Measurements from ENCODE around the gene CASK.
"Not testable (repeated sequence)": the region's sequence is repeated elsewhere in the genome, so short reads cannot be mapped to it uniquely, and the experiment has no call there.

The CASK gene

GRCh38 chrX:41728125-41728524, 195.2 kb downstream of the CASK start:
- no peak for DNase-seq

GRCh38 chrX:41723826-41724225, 199.5 kb downstream of the CASK start, which contains the start of gene GPR82:
Gene GPR82 (plus strand): TSS chrX:41724181. CDS start chrX:41727027, 2,846 bp downstream.
- no peak for DNase-seq

DNA sequence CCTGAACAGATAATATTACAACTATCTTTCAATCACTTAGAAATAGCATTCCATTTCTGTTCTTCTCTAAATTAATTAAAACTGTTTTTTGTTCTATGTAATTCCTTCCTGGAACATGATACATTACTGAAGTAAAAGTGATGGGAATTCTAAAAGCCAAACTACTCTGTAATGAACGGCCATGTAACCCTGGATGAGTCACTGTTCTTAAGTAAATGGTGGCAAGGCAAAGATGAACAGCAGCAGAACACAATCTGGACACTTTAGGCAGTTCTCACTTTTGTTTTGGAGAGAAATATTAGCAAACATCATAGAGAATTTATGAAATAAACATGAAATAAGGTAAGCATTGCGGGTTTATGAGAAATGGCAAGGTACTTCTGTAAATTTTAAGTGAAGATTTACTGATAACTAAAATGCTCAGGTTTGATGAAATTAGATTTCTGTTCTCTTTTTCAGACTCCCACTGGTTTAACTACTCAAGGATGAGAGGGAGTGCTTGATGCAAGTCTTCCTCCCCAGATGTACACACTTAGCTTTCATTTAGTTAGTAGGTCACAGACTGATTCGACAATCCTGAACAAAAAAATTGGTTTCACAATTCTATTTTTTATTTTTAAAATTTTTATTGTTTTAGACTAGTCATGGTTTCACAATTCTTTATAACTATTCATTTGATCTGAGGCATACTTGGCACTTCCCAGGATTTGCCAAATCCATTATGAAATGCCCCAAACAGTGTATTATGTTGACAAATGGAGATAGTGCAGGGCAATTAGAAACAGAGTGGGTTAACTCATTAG, 200.3 kb downstream of the CASK start:
- no peak for DNase-seq

GRCh38 chrX:41722214-41722613, 201.1 kb downstream of the CASK start:
- DNase-seq, result no peak

DNA sequence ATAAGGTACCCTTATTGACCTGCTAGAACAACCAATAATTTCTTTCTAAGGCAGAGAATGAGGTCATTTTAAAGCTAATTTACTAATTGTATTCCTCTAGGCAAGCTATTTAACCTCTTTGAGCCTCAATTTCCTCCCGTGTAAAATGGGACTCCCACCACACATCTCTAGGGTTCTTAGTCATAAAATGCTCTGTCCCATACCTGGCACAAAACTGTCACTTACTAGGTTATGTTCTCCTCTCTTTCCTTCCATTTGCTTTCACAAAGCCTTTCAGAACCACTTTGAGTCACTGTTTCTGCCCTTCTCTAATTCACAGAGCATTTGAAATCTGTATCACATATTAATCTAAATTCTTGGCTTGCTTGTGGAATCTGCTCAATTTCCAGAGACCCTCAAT, 201.8 kb downstream of the CASK start:
- no peak for DNase-seq

GRCh38 chrX:41720125-41720779, 203.1 kb downstream of the CASK start:
- peak in 1 of 2 experiments; percentile 7 for DNase-seq

GRCh38 chrX:41719610-41720009, 203.7 kb downstream of the CASK start:
- DNase-seq, result not testable (repeated sequence)

GRCh38 chrX:41718481-41719235, 204.7 kb downstream of the CASK start:
- no peak for DNase-seq

DNA sequence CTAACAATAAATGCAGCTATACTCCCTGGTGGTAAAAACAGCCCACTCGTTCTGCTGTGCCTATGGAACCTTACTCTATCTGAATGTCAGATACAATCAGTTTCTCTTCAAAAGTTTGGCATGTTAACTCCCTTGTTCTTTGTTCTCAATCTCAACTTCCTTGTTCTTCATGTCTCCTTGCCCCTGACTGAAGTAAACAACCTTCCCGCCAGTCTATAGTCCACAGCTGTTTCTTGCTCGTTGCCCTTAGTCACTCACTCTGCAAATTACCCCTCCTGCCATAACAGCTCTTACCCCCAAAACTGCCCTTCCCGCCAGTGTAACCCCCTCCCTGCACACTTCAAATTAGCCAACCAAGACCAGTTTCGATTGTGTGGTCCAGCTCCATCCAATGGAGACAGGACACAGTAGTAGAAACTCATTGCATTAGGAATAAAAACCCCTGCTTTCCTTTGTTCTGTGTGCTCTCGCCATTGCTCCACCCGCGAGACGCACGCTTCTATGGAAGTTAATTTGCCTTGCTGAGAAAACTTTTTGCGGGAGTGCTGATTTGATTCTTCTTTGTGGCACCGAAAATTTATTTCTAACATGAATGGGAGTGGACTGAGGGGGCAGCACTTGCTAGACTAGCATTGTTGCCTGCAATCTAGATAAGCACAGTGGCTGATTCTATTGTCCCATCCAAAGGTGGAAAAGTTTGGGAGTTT, 206.4 kb downstream of the CASK start:
- DNase-seq, result no peak

GRCh38 chrX:41716222-41716621, 207.1 kb downstream of the CASK start:
- DNase-seq, result no peak

DNA sequence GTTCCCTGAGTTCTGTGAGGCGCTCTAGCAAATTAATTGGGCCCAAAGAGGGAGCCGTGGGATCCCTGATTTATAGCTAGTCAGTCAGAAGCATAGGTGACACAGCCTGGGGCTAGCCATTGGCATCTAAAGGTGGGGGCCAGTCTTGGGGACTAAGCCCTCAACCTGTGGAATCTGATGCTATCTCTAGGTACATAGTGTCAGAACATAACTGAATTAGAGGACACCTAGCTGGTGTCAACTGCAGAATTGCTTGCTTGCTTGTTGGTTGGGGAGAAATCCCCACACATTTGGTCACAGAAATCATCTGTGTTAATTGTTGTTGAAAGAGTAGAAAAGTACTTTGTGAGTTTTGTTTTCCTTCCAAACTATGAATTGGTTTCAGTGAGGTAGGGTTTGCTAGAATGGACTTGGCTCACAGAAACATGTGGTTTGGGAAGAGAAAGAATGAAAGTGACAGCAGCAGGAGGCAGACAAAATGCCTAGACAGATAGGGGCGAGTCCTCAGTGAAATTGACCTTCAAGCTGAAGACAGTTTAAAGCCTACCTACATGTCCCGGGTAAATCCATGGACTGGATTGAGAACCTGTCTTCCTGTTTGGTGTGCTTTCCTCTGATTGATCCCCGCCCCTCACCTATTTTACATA, 212.2 kb downstream of the CASK start:
- DNase-seq, result no peak

DNA sequence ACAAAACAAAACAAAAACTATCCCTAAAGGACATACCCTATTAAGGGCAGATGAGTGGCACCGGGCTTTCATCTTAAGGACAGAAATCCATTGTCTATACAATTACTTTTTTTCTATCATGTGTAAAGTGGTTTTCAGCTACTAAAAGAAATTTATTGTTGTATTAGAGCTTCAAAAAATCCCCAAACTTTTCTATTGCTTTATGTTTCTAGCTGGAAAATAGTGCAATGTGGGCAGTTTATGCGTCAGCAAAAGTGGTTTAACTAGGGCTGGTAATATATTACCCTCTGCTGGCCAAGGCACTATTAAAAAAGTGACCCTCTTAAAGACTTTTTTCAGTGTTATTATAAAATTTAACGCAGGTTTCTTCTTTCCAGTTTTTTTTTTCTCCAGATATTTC, 214.9 kb downstream of the CASK start:
- DNase-seq, result no peak

DNA sequence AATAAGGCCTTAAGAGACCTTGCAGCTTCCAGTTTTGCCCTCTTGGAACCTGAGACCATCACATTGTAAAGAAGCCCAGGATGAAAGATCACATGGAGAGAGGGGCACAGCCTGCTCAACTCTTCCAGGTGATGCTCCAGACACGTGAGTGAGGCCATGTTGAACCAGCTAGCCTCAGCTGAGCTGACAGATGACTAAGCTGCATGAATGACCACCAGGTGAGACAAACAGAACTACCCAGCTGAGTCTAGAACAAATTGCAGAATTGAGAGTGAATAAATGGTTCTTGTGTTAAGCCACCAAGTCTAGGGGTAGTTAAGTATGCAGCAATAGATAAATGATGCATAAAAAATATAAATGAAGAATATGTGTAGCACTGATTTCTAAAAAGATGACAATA, 216.1 kb downstream of the CASK start:
- no peak for DNase-seq

- DNase-seq, result no peak
Measured at GRCh38 chrX:41705680-41706374, 217.5 kb downstream of the CASK start.

- DNase-seq, result no peak
Measured at GRCh38 chrX:41705042-41705441, 218.3 kb downstream of the CASK start.

- DNase-seq, result no peak
Measured at GRCh38 chrX:41703574-41704029, 219.8 kb downstream of the CASK start.

DNA sequence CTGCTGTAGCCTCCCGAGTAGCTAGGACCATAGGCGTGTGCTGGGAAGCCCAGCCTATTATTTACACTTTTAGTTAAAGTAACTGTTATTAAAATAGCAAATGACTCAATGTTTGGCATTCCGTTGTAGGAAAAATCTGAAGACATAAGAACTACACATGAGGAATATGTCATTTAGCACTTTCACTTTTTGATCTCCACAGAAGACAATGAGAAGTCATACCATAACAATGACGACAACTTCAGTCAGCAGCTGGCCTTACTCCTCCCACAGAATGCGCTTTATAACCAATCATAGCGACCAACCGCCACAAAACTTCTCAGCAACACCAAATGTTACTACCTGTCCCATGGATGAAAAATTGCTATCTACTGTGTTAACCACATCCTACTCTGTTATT, 227.9 kb downstream of the CASK start:
- DNase-seq, result no peak

DNA sequence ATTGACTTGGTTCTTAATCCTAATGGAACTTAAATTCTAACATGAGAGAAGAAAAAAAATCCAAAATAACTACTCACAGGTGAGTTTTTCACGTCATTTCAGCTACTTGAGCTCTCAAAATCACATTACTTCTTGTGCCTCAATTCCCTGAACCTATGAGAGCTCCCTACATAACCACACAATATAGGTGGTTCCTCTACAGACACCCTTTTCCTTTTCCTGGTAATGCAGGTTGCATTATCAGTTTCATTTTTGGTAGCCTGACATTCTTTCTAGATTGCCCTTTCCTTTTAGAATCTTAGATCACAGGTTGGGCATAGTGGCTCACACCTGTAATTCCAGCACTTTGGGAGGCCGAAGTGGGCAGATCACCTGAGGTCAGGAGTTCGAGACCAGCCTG, 230.3 kb downstream of the CASK start:
- no peak for DNase-seq

DNA sequence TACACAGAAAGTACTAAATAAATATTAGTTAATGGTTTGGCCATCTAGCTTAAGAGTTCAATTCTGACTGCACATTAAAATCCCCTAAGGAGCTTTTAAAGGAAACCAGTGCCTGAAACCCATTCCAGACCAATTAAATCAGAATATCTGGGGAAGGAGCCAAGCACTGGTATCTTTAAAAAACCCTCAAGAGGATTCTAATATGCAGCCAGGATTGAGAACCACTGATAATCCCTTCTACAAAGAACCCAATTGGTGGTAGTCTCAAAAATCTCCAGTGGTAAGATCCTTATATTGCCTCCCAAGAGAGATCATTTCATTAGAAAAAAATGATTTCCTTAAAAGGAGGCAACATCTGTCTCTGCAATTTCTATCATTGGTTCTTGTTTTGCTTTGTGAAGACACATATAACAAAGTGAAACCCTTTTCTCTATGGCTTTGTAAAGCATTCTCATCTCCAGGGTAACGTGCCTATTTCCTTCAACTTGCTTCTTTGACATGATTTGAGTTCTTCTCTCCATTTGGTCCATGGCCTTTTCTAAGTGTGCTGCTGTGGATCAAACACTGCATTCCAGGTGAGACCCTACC, 231.1 kb downstream of the CASK start:
- no peak for DNase-seq

- DNase-seq, result no peak
Measured at GRCh38 chrX:41689711-41690110, 233.6 kb downstream of the CASK start.

GRCh38 chrX:41688835-41689234, 234.5 kb downstream of the CASK start, which contains the start of gene GPR34:
Gene GPR34 (plus strand): TSS chrX:41688973. CDS start chrX:41695634, 6,661 bp downstream.
- no peak for DNase-seq

Data from stimulated activated CD4-positive, alpha-beta T cell treated with anti-CD3 and anti-CD28 coated beads, Interleukin-4, amount 100 ng/mL, for 4 hours (primary cell).